ENCODE measurements around the gene BACE2.

DNA sequence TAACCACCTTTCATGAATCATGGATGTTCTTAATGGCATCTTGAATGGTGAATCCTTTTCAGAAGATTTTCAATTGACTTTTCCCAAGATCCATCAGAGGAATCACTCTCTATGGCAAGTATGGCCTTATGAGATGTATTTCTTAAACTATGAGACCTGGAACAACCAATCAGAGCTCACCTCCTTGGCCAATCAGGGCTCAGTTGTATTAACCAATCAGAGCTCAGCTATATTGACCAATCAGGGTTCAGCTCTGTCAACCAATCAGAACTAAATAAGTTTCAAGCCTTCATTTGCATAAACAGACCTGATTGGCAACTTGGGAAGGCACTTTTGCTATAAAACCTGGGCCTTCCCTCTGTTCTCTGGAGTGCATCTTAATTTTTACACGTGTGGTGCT lies 135.0 kb downstream of the BACE2 start:
- TF ChIP-seq, protein P1, sequence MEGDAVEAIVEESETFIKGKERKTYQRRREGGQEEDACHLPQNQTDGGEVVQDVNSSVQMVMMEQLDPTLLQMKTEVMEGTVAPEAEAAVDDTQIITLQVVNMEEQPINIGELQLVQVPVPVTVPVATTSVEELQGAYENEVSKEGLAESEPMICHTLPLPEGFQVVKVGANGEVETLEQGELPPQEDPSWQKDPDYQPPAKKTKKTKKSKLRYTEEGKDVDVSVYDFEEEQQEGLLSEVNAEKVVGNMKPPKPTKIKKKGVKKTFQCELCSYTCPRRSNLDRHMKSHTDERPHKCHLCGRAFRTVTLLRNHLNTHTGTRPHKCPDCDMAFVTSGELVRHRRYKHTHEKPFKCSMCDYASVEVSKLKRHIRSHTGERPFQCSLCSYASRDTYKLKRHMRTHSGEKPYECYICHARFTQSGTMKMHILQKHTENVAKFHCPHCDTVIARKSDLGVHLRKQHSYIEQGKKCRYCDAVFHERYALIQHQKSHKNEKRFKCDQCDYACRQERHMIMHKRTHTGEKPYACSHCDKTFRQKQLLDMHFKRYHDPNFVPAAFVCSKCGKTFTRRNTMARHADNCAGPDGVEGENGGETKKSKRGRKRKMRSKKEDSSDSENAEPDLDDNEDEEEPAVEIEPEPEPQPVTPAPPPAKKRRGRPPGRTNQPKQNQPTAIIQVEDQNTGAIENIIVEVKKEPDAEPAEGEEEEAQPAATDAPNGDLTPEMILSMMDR (conservative IDR thresholded peaks at IDR 0.05 in 1 of 2, IDR thresholded peaks at IDR 0.05 in 1 of 2; ENCODE audit: low read depth in 1 of 2, low read length in 2 of 2) = no peak
- no peak for TF ChIP-seq EZH2 (IDR thresholded peaks at IDR 0.05; ENCODE audit: low read length, missing control alignments)

Data from fibroblast of lung (primary cell).